Loucy (cell line): Measurements from ENCODE around the gene SELENOI.

Experiments
- H2AFZ ChIP-seq: fragments of 200-600 bp; sonication (generic); 2 replicates; pipeline ENCODE4 v1.6.0; 2016; ENCODE audit warnings: antibody characterized with exemption, mild to moderate bottlenecking, low read length, moderate library complexity
- H3F3A ChIP-seq: fragments of 200-600 bp; 2 replicates; pipeline ENCODE4 v1.6.0; 2016; ENCODE audit warnings: antibody characterized with exemption, low read depth, mild to moderate bottlenecking
- H3K27me3 ChIP-seq: fragments of 200-600 bp; sonication (generic); 2 replicates; pipeline ENCODE4 v1.6.1; 2014; ENCODE audit warnings: low read length, mild to moderate bottlenecking; ENCODE audit not compliant: insufficient read depth, poor library complexity, severe bottlenecking
- H3K36me3 ChIP-seq: fragments of 200-600 bp; sonication (generic); 2 replicates; pipeline ENCODE4 v1.6.1; 2016; ENCODE audit warnings: low read length; ENCODE audit not compliant: insufficient read depth
- H3K4me1 ChIP-seq: fragments of 200-600 bp; sonication (generic); 2 replicates; pipeline ENCODE4 v1.5.1; 2014; ENCODE audit warnings: low read length, mild to moderate bottlenecking; ENCODE audit not compliant: insufficient read depth, poor library complexity, severe bottlenecking
- H3K4me2 ChIP-seq: fragments of 200-600 bp; sonication (generic); 2 replicates; pipeline ENCODE4 v1.6.0; 2014; ENCODE audit warnings: antibody characterized with exemption, low read length, low read depth, mild to moderate bottlenecking; ENCODE audit not compliant: poor library complexity, severe bottlenecking
- H3K4me3 ChIP-seq: fragments of 200-600 bp; sonication (generic); 2 replicates; pipeline ENCODE4 v1.5.1; 2014; ENCODE audit warnings: low read length, mild to moderate bottlenecking, mixed read lengths; ENCODE audit not compliant: poor library complexity, severe bottlenecking
- H3K79me2 ChIP-seq: fragments of 200-600 bp; sonication (generic); 2 replicates; pipeline ENCODE4 v1.6.1; 2014; ENCODE audit warnings: low read length; ENCODE audit not compliant: insufficient read depth
- H3K9ac ChIP-seq: fragments of 200-600 bp; sonication (generic); 2 replicates; pipeline ENCODE4 v1.6.0; 2014; ENCODE audit warnings: mild to moderate bottlenecking, low read depth, low read length, moderate library complexity; ENCODE audit not compliant: poor library complexity, severe bottlenecking
- H3K9me2 ChIP-seq: fragments of 200-600 bp; sonication (generic); replicated peaks from 2 replicates; pipeline ENCODE4 v1.6.1; 2016; ENCODE audit warnings: low read depth, low read length, mixed read lengths
- H3K9me3 ChIP-seq: fragments of 200-600 bp; sonication (generic); 2 replicates; pipeline ENCODE4 v1.6.1; 2014; ENCODE audit warnings: mild to moderate bottlenecking, antibody characterized with exemption, low read length, low read depth; ENCODE audit not compliant: insufficient read depth
- H4K20me1 ChIP-seq: fragments of 200-600 bp; sonication (generic); 2 replicates; pipeline ENCODE4 v1.6.0; 2014; ENCODE audit warnings: antibody characterized with exemption, low read length, mild to moderate bottlenecking; ENCODE audit not compliant: insufficient read depth, poor library complexity, severe bottlenecking
- CTCF ChIP-seq: fragments of 200-600 bp; sonication (generic); conservative IDR thresholded peaks from 2 replicates; pipeline ENCODE4 v1.5.1; 2014; ENCODE audit warnings: mild to moderate bottlenecking, antibody characterized with exemption, low read length
- EZH2phosphoT487 ChIP-seq: fragments of 200-600 bp; IDR thresholded peaks from 2 replicates; pipeline ENCODE4 v1.6.1; 2018; ENCODE audit warnings: antibody characterized with exemption, mild to moderate bottlenecking, moderate library complexity, borderline replicate concordance

Gene SELENOI

GRCh38 chr2:26432363-26432762 lies 86.4 kb downstream of the SELENOI start:
- Histone ChIP-seq H3K36me3 (no peaks in the 10 kb centered on the region), H2AFZ (no peak overlapping the region), H3K27me3 (no peaks in the 10 kb centered on the region), H3K4me2 (no peak overlapping the region), H4K20me1 (no peaks in the 10 kb centered on the region), H3K9ac (no peak overlapping the region), H3K4me1 (no peaks in the 10 kb centered on the region), H3K9me3 (no peaks in the 10 kb centered on the region), H3K9me2 (no peaks in the 10 kb centered on the region), H3K4me3 (no peak overlapping the region), H3K79me2 (no peaks in the 10 kb centered on the region), H3F3A (no peaks in the 10 kb centered on the region)
- TF ChIP-seq EZH2phosphoT487, result no peak
- no peak for TF ChIP-seq CTCF

- Histone ChIP-seq H2AFZ (no peak overlapping the region), H3F3A (no peaks in the 10 kb centered on the region), H3K36me3 (no peaks in the 10 kb centered on the region), H3K27me3 (no peaks in the 10 kb centered on the region), H3K9me2 (no peaks in the 10 kb centered on the region), H3K79me2 (no peaks in the 10 kb centered on the region), H3K9ac (no peak overlapping the region), H3K4me3 (no peak overlapping the region), H3K4me1 (no peaks in the 10 kb centered on the region), H3K4me2 (no peak overlapping the region), H4K20me1 (no peaks in the 10 kb centered on the region), H3K9me3 (no peaks in the 10 kb centered on the region)
- no peak for TF ChIP-seq EZH2phosphoT487
- no peak for TF ChIP-seq CTCF
These were observed 86.9 kb downstream of the SELENOI start for GRCh38 chr2:26432859-26433258.

- no peak overlapping the region for H3K4me3 ChIP-seq
- H3K36me3 ChIP-seq, result no peaks in the 10 kb centered on the region
- H3K27me3 ChIP-seq, result no peaks in the 10 kb centered on the region
- no peak overlapping the region for H3K9ac ChIP-seq
- H3K4me1 ChIP-seq, result no peaks in the 10 kb centered on the region
- H3K4me2 ChIP-seq, result no peak overlapping the region
- no peaks in the 10 kb centered on the region for H3K9me2 ChIP-seq
- H2AFZ ChIP-seq, result no peak overlapping the region
- no peaks in the 10 kb centered on the region for H3F3A ChIP-seq
- TF ChIP-seq EZH2phosphoT487, result no peak
- TF ChIP-seq CTCF, result no peak
- H3K79me2 ChIP-seq, result no peaks in the 10 kb centered on the region
- H4K20me1 ChIP-seq, result no peaks in the 10 kb centered on the region
- no peaks in the 10 kb centered on the region for H3K9me3 ChIP-seq
These were observed 89.2 kb downstream of the SELENOI start for GRCh38 chr2:26435106-26435505.
